ENCODE results near the gene CLIC4. TPM values are rescaled to one million over a fixed set of nuclear protein-coding genes. Genes with fewer than 3 reads are reported as not detected.

Gene CLIC4
- total RNA-seq, 4 donors from 2014 or later = 399 to 688 (median 564) TPM

DNA sequence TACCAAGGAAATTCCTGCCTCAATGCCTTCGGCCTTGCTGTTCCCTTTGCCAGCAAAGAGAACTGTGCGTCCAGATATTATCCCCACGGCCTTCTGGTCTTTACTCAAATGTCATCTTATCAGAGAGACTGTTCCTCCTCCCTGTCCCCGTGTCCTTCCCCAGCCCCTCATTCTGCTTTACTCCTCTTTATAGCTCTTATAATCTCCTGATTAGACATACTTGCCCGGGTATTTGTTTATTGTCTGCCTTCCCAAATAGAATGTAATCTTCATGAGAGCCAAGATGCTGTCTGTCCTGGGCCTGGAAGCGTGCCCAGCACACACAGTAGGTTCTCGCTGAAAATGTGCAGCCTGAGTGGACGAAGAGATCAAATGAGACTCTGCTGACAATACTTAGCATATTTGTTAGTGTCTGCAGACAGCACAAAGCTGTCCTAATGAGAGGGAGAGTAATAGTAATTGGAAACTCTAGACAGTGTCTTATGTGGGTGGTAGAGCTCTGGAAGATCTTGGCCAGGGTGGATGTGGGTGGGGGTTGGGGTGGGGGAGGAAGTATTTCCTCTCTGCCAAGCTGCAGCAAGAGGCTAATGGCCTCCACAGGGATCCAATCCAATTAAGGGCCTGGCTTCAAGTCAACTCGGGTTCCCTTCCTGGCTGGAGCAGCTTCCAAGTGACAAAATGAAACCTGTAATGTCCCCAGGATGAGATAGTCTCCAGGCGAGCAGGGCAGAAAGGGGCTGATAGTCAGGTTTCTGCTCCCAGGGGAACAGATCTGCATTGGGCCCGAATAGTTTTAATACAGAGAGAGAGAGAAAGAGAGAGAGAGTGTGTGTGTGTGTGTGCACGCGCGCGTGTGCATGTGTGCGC lies 9.5 kb upstream of the CLIC4 start:
- TF ChIP-seq EP300 (IDR thresholded peaks at IDR 0.05) (no peak), POLR2A (IDR thresholded peaks at IDR 0.05) (no peak)
- TF ChIP-seq, protein P1, sequence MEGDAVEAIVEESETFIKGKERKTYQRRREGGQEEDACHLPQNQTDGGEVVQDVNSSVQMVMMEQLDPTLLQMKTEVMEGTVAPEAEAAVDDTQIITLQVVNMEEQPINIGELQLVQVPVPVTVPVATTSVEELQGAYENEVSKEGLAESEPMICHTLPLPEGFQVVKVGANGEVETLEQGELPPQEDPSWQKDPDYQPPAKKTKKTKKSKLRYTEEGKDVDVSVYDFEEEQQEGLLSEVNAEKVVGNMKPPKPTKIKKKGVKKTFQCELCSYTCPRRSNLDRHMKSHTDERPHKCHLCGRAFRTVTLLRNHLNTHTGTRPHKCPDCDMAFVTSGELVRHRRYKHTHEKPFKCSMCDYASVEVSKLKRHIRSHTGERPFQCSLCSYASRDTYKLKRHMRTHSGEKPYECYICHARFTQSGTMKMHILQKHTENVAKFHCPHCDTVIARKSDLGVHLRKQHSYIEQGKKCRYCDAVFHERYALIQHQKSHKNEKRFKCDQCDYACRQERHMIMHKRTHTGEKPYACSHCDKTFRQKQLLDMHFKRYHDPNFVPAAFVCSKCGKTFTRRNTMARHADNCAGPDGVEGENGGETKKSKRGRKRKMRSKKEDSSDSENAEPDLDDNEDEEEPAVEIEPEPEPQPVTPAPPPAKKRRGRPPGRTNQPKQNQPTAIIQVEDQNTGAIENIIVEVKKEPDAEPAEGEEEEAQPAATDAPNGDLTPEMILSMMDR (IDR thresholded peaks at IDR 0.05) = no peak
- H3K9me3 ChIP-seq = no peaks in the 10 kb centered on the region
- peaks cover 0 to 26% (median 17%) of the 10 kb centered on the region in 4 donors for H3K4me1 ChIP-seq
- DNase-seq (ENCODE audit: low spot score in 2 of 2) = no peak
- 32 to 34% methylated on average over 16 of the region's 16 CpGs for WGBS, 2 donors
- no peaks in the 10 kb centered on the region for H3K36me3 ChIP-seq
- H3K4me3 ChIP-seq = no peak overlapping the region
- H3K27ac ChIP-seq = peak overlapping the region; percentile 34 to 82 (median 68)
- H3K27me3 ChIP-seq = no peaks in the 10 kb centered on the region

DNA sequence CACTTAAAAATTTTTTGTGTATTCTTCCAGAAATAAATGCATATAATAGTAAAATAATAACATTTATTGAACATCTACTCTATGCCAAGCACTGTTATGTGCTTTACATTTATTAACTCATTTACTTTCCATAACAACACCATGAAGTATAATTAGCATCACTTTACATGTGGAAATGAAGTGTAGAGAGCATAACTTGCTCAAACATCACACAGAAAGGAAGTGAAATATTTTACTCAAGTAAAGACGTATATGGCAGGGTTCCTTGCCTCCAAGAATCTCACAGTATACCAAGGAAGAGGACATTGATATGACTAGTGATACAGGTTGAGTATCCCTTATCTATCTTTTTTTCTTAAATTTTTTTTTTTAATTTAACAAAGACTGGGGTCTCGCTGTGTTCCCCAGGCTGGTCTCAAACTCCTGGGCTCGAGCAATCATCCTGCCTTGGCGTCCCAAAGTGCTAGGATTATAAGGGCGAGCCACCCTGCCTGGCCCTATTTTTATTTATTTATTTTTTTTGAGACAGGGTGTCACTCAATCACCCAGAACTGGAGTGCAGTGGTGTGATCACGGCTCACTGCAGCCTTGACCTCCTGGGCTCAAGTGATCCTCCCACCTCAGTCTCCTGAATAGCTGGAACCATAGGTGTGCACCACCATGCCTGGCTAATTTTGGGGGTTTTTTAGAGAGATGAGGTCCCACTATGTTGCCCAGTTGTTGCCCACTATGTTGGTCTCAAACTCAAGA lies 7.7 kb upstream of the CLIC4 start:
- Histone ChIP-seq H3K9me3 (no peaks in the 10 kb centered on the region), H3K36me3 (no peaks in the 10 kb centered on the region), H3K4me3 (no peak overlapping the region), H3K27me3 (no peaks in the 10 kb centered on the region), H3K27ac (peak overlapping the region in 1 of 4 donors; percentile 3), H3K4me1 (peaks cover 0 to 26% (median 19%) of the 10 kb centered on the region in 4 donors)
- TF ChIP-seq EP300 (IDR thresholded peaks at IDR 0.05) (no peak), POLR2A (IDR thresholded peaks at IDR 0.05) (no peak)
- TF ChIP-seq, protein P1 (IDR thresholded peaks at IDR 0.05) = no peak
- WGBS, 2 donors = 88 to 93% methylated on average over 6 of the region's 6 CpGs
- peak in 1 of 2 donors; percentile 5 for DNase-seq (ENCODE audit: low spot score in 2 of 2)

DNA sequence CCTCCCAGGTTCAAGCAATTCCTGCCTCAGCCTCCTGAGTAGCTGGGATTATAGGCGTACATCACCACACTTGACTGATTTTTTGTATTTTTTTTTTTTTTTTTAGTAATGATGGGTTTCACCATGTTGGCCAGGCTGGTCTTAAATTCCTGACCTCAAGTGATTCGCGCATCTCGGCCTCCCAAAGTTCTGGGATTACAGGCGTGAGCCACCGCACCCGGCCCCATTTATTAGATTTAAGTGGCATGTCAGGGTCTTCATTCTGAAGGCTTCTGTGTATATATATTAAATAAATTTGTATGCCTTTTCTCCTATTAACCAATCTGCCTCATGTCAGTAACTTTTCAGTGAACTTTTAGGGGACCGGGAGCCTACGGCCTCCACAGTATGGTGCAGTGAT lies 6.0 kb upstream of the CLIC4 start:
- TF ChIP-seq EP300 (IDR thresholded peaks at IDR 0.05) (no peak), POLR2A (IDR thresholded peaks at IDR 0.05) (no peak)
- TF ChIP-seq, protein P1 (IDR thresholded peaks at IDR 0.05) = no peak
- DNase-seq (ENCODE audit: low spot score in 2 of 2) = peak in 1 of 2 donors; percentile 6
- WGBS, 2 donors = 94 to 95% methylated on average over 9 of the region's 9 CpGs

DNA sequence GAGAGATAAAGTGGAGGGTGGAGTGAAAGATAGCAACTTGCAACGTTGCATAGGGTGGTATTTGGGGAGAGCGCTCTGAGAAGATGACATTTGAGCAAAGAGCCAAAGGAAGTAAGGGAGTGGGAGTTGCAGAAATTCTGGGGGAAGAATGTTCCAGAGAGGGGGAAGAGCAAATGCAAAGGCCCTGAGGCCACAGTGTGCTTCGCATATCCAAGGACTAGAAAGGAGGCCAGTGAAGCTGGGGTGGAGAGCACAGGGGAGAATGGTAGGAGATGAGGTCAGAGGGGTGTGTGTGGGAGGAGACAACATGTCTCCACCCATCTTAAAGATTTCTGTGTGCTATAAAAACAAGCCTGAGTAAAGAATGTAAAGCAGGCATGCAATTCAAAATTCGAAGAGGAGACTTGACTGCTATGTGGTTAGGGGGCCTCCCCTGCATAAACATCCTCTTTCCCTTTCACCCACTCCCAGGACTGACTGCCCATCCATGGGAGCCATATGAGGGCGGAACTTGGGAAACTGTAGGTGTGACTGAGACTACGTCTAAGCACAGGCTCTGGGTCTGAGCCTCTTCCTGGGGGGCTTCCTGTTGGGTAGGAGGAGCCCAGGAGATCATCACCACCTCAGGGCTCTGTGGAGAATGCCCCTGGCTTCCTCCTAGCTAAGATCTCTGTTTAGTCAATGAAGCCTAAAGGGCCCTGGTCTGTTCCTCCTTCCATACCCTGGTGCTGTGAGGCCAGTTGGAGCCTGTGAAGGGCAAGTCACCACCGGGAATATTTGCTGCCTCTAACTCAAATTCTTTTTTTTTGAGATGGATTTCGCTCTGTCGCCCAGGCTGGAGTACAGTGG lies 2.9 kb upstream of the CLIC4 start:
- Histone ChIP-seq H3K9me3 (no peaks in the 10 kb centered on the region), H3K4me3 (no peak overlapping the region), H3K27me3 (no peaks in the 10 kb centered on the region), H3K27ac (peak overlapping the region in 3 of 4 donors; percentile 91 to 99 (median 97)), H3K4me1 (peaks cover 0 to 28% (median 19%) of the 10 kb centered on the region in 4 donors), H3K36me3 (no peaks in the 10 kb centered on the region)
- DNase-seq (ENCODE audit: low spot score in 2 of 2) = peak in 1 of 2 donors; percentile 7
- TF ChIP-seq, protein P1 (IDR thresholded peaks at IDR 0.05) = no peak
- TF ChIP-seq POLR2A (IDR thresholded peaks at IDR 0.05) (no peak), EP300 (IDR thresholded peaks at IDR 0.05) (no peak)
- WGBS, 2 donors = 59 to 63% methylated on average over 9 of the region's 9 CpGs

More for the DNA sequence above, 6.0 kb upstream of the CLIC4 start:
- Histone ChIP-seq H3K9me3 (no peaks in the 10 kb centered on the region), H3K27me3 (no peaks in the 10 kb centered on the region), H3K27ac (peak overlapping the region in 1 of 4 donors; percentile 39), H3K36me3 (no peaks in the 10 kb centered on the region), H3K4me3 (no peak overlapping the region), H3K4me1 (peaks cover 0 to 43% (median 33%) of the 10 kb centered on the region in 4 donors)

All from tibial nerve (tissue), 4 donors.